ENCODE results near the gene TRPM8.

The TRPM8 gene

DNA sequence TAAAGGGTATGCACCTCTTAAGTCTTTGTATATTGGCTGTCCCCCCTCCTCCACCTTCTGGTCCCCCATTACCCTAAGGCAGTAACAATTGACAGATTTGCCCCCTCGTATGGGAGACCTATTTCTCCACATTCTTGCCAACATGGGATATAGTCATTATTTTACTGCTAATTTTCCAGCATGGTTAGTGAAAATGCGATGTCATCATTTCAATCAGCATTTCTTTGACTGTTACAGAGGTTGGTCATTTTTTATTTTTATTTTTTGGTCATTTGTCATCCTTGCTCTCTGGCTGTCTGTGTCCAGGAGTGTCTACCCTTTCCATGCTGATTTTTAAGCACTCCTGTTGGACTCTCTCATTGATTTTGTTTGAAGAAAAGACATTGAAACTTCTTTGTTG is 88.0 kb downstream of the TRPM8 start:
- no peak for DNase-seq

DNA sequence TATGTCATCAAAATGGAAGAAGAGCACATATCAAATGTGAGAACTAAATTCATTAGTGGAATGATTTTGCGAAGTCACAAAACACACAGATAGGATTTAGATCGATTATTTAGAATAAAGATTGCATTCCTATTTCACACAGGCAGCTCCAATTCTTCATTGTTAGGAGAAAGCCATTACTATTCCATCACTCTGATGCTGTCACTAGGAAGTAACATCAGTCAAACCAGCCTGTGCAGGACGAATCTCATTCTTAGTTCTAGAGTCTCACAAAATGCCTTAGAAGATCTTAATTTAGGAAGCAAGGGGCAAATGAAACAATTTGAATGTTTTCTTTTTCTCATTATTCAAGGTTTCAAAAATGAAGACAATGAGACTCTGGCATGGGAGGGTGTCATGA is 89.3 kb downstream of the TRPM8 start:
- no peak for DNase-seq

DNA sequence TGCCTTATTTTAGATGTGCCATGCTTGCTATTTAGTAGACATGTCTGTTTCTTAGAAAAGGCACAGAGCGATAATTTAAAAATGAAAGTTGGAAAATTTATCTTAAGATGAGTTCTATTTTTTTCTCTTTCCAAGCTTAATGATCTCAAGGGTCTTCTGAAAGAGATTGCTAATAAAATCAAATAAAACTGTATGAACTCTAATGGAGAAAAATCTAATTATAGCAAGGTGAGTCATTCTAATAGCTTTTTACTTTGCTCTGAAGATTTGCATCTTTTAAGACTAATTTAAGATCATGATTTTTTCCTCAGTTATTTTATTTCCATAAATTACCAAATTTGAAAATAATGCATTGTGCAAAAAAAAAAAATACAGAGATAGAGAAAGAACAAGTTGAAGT is 97.3 kb downstream of the TRPM8 start:
- DNase-seq: no peak

DNA sequence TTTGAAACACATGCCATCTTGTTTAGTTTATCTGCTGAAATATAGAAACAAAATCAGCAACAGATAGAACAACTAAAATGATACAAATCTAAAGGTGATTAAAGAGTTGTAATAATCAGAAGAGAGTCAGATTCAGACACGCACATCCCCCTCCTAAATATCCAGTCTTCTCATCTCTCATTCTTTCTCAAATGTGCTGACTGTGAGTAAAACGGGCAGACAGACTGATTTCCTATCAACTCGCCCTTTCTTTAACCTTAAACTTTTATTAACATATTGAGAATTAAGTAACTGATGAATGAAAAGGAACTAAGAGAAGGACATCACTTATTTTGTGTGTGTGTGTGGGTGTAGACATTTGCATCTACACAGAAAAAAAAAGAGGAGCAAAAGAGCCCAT is 98.7 kb downstream of the TRPM8 start:
- DNase-seq: no peak

DNA sequence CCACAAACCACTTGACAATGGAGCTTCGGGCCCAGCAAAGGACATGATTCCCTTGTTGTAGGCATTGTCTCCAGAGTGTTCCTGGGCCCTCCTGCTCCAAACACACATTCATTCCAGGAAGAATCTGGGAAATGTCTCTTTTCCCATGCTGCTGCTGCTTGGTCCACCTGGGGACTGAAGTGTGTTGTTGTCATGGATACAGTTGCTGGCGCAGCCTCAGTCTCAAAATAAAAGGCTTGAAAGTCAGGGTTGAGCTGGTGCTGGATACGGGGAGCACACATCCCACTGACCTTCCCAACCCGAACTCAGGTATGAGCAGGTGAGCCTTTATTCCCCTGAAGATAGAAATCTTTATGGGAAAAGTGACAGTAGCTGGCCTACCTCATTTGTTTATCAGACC is 102.7 kb downstream of the TRPM8 start:
- DNase-seq: no peak

DNA sequence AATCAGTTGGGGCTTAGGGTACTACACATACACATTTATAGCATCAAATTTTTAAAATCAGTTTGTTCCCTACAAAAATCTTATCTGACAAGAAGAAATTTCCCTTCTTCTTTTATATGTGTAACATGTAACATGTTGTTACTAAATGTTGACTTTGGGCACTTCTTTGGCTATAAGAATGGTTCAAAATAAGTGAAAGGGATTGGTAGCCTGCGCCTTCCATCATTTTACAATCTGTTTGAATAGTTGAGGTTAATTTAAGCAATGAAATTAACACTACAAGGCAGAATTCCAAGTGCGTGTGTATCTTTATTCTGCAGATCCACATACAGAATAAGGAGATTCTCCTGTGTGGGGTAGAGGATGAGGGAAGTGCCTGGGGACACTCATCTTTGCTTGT is 103.2 kb downstream of the TRPM8 start:
- DNase-seq: no peak

DNA sequence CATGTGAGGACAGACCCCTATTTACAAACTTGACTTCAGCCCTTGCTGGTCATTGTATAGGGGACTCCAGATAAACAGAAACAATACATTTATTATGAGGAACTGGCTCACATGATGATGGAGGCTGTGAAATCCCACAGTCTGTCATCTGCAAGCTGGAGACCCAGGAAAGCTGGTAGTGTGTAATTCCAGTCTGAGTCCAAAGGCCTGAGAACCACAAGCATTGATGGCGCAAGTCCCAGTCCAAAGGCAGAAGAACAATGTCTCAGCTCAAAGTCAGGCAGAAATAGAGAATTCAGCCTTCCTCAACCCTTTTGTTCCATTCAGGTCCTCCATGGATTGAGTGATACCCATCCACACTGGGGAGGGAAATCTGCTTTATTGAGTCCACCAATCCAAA is 105.3 kb downstream of the TRPM8 start:
- DNase-seq: no peak

DNA sequence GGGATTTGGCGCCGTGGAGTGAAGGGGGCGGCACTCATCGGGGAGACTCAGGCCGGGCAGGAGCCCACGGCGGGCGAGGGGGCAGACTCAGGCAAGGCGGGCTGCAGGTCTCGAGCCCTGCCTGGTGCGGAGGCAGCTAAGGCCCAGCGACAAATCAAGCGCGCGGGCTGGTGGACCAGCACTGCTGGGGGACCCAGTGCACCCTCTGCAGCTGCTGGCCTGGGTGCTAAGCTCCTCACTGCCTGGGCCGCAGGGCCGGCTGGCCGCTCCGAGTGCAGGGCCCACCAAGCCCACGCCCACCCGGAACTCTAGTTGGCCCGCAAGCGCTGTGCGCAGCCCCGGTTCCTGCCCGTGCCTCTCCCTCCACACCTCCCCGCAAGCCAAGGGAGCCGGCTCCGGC is 107.1 kb downstream of the TRPM8 start:
- no peak for DNase-seq

DNA sequence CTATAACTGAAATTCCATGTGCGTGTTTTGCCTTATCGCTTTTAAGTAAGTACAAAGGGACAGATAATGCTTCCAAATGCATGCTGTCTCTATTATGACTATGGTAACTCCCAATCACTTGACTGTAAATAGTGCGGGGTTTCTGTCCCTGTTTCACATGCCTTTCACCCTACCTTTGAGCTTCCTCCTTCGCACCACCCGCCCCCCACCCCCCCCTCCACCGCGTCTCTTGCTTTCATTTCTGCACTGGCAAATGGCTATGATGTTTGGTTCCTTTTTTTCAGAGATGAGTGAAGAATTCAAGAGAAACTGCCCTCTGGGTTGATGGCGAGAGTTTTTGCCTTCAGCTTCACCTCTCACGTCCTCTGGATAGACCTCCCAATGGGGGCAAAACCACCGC is 108.3 kb downstream of the TRPM8 start:
- peak; percentile 1 for DNase-seq

DNA sequence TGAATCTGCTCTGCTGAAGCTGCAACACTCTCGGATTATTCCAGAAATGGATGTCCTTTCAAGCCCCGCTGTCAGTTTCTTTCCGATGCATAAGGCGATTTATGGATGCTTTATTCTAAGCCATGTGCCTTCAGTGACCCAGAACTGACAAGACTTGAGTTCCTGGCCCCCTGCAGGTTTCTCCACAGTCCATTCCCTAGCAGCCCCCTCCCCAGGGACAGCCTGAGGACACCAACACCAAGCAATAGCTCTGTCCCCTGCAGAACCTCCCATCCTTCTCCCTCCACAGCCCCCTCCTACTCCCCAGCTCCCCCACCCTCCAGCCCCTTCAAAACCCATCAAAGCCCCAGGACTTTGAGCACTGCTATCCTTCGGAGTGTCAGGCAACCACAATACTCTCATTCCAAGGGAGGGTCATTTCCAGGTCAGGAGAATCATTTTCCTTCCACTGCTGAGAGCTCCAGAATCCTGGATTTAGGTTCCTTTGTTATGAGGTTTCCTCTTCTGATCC is 108.8 kb downstream of the TRPM8 start:
- DNase-seq: no peak

DNA sequence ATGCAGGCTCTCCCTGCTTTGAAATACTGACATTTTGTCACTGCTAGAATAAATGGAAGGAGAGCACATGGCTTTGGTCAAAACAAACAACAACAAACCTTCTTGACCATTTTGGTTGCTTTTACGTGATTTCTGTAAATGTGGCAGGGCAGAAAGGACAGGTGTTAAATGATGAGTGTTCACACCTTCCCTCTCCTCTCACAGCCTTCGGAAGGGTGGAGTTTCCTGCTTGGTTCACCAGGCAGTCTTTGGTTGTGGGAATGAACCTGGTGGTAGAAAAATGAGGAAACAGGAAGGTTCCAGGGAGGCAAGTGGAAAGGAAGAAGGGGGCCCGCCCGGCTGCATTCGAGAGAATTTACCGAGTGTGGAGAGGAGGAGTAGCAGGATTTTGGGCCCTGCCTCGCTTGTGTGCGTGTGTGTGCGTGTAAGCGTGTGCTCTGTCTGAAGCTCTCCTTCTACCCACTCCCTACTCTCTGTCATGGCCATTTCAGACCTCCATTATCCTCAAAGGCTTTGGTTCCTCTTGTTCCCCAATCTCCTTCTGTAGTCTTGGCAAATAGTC is 109.6 kb downstream of the TRPM8 start:
- no peak for DNase-seq

DNA sequence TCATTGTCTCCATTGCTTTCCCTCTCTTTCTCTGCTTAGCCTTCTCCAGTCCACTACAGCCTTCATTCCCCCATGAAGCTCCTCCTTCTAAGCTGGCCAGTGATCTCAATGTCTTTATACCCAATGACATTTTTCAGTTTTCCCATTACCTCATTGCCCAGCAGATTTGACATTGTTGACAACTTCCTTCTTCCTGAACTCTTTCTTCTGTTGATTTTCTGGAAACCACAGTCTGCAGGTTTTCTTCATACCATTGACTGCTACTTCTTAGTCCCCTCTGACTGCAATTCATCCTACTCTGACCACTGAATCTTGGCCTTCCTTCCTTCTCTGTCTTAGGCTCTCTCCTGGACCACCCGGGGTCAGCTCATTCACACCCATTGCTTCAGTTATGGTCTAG is 110.5 kb downstream of the TRPM8 start:
- DNase-seq: no peak

DNA sequence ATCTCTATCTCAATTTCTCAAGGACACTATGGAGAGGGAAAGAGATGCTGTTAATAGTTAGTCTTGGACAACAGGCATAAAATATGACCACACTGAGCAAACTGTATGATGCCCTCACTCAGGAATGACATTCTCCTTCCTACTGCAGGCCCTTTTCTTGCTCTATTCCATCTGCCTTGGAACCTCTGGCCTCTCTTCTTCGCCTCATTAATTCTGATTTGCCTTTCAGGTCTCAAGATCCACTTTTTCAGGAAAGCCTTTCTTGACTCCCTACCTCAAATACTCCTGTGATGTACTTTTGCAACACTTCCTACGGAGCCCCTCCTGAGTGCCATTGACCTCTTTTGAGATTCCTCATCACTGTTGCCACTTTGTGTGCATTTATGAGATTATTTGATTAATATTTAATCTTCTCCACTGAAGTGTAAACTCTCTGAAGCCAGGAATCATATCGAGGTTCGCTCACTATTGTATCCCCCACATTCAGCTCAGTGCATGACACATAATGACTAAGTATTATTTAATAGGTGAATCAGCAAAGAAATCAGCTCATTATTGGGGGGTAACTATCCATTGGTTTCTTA is 112.1 kb downstream of the TRPM8 start:
- no peak for DNase-seq

DNA sequence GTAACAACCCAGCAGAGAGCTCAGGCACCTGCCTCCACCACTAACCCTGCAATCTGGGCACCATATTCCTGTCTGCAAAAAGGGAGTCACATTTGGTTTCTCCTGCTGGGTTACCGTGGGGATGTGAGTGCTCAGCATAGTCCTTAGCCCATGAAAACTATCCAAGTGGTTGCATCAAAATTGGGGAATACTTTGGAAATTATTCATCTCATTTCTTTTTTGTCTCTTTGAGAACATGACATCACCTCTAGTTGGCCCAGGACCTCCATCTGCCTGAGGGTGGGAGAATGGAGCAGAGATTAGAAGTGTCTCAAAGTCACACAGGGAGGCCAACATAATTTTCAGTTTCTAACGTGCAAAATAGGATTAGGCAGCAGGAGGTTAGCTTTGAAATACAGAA is 114.0 kb downstream of the TRPM8 start:
- DNase-seq: no peak

DNA sequence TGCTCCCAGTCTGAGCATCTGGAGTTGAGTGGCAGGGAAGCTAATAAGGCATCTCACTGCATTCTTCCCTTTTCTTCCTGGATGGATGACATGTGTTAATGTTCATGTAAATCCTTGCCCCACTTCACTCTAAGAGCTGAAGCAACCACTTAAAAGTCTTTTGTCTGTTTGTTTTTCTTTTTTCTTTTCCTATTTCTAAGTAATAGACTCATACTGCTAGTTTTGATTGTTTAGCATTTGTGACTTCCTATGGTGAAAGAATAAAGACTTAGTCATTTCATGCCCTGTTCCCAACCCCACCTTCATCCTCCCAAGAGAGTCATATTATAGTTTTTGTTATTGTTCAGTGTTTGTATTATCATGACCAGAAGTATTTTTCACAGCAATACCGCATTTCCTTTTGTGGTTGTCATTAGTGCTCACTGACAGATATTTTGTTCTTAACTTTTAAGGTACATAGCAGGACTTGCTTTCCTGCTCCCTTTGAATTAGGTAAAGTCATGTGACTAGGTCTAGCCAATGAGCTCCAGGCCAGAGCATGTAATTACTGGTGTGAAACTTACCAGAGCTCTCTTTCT is 115.2 kb downstream of the TRPM8 start:
- peak; percentile 75 for DNase-seq

DNA sequence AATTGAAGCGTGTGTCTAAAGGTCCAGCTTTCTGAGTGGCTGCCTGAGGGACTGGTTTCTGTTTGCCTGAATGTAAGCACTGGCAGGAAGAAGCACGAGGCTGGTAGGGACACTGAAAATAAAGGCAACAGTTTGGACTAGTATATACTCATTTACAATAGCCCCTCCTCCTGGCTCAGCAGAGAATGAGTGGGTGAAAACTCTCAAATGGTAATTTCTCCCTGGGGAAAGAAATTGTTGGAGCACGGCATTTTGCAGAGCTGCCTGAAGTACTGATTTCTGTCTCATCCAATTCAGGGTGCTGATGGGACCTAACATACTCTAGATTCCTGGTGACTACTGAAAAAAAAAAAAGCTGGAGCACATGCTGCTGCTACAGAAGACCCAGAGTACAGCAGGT is 116.0 kb downstream of the TRPM8 start:
- no peak for DNase-seq

DNA sequence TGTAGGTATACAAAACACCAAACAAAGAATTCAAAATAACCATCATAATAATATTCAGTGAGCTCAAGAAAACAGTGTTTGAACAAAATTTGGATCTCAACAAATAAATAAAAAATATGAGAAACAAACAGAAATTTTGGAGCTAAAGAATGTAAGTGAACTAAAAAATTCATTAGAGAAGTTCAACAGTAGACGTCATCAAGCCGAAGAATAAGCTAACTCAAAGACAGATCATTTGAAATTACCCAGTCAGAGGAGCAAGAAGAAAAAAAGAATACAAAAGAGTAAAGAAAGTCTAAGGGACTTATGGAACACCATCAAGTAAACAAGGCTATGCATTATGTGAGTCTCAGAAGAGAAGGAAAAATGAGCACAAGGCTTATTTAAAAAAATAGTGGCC is 116.7 kb downstream of the TRPM8 start:
- DNase-seq: no peak

DNA sequence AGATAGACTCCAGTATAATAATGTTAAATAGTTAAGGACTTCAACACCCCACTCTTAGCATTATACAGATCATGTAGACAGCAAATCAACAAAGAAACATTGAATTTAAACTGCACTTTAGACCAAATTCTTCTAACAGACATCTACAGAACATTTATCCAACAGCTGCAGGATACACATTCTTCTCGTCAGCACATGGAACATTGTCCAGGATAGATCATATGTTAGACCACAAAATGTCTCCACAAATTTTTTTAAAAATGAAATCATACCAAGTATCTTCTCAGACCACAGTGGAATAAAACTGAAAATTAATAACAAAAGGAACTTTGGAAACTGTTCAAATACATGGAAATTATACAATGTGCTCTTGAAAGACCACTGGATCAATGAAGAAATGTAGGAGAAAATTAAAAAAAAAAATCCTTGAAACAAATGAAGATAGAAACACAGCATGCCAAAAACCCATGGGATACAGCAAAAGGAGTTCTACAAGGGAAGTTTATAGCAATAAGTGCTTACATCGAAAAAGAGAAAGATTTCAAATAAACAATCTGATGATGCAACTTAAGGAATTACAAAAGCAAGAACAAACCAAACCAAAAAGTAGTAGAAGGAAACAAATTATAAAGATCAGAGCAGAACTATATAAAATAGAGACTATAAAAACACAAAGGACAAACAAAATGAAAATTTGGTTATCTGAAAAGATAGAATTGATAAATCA is 121.1 kb downstream of the TRPM8 start:
- no peak for DNase-seq

DNA sequence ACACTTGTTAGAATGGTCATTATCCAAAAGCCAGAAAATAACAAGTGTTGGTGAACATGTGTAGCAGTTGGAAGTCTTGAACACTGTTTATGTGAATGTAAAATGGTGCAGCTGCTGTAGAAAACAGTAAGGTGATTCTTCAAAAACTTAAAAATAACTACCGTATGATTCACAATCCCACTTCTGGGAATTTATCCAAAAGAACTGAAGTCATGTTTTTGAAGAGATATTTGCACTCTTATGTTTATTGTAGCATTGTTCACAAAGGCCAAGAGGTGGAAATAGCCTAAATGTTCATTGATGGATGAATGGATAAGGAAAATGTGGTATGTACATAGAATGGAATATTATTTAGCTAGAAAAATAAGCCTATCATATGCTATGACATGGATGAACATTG is 127.0 kb downstream of the TRPM8 start:
- no peak for DNase-seq

DNA sequence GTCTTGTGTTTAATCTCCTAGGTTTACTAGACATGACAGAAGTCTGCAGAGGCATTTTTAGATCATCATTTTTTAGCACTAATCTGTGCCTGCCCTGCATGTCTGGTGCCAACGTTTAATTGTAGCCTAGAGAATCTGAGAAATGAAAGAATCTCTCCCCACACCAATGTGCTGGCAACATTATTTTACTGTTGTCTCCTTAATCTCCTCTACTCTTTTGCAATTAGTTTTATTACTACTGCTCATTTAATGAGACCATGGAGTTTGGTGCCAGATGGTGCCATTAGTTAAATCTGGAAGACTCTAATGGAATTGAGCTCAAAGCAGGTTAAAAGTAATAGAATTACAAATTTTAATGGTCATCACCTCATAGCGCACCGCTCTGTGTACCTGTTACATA is 129.3 kb downstream of the TRPM8 start:
- no peak for DNase-seq

DNA sequence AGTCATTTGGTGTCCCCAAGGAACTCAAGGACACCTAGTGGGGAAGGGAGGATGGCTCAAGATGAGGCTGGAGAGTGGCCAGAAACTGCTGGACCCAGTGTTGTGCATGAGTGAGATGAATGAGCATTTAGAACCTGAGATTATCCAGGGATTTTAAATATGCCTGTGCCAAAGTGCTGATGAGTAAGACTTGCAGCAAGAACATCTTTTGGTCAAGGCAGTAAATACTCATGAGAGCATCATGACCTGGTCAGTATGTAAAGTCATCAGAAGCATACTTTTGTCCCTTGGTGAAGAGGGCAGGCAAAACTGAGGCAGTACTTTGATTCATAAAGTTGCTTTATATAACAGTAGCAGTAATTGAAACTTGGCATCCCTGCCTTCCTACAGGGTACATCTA is 130.2 kb downstream of the TRPM8 start:
- no peak for DNase-seq

DNA sequence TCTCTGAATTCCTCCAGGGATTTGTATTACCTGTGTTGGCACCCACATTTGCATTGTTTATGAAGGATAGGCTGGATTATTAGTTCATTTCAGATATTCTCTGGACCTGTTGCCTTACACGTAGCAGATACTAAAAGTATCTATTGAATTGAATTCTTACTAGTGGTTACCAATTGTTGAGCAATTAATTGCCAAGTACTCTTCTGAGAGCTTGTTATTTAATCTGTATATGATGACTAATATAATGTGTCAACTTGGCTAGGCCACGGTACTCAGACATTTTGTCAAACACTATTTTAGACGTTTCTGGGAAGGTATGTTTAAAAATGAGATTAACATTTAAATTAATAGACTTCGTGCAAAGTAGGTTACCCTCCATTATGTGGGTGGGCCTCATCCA is 130.9 kb downstream of the TRPM8 start:
- no peak for DNase-seq

DNA sequence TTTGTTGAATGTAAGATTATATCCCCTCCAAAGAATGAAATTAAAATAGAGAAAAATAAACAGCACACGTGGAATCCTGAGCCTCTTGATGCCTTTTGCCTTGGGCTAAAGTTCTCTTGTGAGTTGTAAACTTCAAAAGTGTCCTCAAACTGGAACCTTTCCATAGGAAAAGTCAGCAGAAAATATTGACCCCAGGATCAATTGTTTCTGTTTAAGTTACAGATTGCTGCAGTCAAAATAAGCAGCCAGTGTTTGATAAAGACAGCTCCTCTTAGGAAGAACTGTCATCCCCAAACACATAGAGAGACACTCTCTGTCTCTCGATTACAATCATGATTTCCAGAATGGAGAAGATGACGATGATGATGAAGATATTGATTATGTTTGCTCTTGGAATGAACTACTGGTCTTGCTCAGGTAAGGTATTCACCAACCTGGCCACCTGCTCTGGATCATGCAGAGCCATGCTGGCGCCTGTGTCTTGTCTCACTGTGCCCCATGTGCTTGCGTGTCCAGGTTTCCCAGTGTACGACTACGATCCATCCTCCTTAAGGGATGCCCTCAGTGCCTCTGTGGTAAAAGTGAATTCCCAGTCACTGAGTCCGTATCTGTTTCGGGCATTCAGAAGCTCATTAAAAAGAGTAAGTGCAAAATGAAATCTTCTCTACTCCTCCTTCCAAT is 133.4 kb downstream of the TRPM8 start, which contains the start of gene SPP2:
Gene SPP2 (plus strand): TSS at position 248 of the 681 bp plus-strand sequence. CDS start 85 bp downstream, at position 333.
- DNase-seq: no peak

All from activated CD4-positive, alpha-beta T cell treated with anti-CD3 and anti-CD28 coated beads, Interleukin-2, Interleukin-6, amounts not matched to agents 100 ng/mL and 50 ng/mL, durations not matched to agents 16 hours and 8 hours (primary cell).